HG03520 (cell line): ENCODE measurements around the gene RHBDD1.

ENCODE experiments used
- ATAC-seq: cut with Tn5 transposase; IDR thresholded peaks from one replicate; pipeline ENCODE4 v1.9.1; 2021; ENCODE audit warnings: mild to moderate bottlenecking, moderate library complexity; ENCODE audit not compliant: unreplicated experiment

Gene RHBDD1

DNA sequence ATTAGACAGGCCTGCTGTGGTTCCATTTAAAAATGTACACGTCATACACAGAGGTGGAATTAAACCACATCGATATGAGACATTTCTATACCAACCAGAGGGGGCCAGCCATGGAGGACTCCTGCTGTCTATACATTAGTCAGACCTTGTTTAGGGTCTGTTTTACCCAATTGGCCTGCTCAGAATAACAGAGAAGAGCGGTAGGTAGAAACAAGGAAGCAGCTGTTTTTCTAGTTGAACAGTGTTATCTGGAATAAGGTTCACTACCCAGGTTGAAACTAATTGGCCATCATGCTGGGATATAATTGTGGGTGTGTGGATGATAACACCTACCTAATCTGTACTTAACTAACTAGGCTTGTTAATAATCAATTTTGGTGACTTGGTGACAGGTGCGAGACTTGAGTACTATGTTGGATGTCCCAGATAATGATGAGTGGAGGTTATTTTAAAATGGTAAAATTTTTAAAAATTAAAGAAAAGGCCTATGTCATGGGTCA is 47.5 kb downstream of the RHBDD1 start:
- ATAC-seq: no peak

DNA sequence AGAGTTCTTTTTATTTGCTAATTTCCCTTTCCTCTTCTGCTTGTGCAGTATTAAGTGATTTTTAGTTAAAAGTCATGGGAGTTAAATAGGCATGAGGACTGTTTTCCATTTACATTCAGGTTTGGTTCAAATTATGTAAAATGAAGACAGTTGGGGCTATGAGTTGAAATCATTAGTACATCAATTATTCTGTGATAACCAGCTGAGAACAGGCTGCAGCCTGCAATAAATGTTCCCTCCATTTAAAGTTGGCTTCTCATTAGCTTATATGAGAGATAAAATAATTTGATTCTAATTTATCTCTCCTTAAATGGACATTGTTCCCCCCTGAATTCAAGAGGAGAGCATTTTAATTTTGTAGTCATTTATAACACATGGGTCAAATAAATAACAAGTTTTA is 48.3 kb downstream of the RHBDD1 start:
- no peak for ATAC-seq

DNA sequence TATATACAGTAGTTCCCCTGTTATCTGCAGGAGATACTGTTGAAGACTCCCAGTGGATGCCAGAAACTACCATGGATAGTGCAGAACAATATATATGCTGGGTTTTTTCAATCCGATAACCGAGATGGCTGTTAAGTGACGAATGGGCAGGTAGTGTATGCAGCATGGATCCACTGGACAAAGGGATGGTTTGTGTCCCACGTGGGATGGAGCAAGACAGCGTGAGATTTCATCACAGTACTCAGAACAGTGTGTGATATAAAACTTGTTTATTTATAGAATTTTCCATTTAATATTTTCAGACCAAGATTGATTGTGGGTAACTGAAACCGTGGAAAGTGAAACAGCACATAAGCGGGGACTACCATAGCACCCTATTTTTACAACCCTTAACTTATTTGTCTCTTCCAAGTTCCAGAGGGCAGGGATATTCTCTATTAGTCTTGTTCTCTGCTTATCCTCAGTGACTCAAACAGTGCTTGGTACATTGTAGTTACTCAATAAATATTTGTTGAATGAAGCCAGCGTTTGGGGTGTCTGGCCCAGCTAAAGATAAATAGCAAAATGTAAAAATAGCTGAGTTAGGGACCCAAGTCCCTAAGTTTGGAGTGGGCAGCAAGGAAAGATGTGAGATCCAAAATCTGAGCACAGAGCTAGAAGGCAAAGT is 50.0 kb downstream of the RHBDD1 start:
- no peak for ATAC-seq

DNA sequence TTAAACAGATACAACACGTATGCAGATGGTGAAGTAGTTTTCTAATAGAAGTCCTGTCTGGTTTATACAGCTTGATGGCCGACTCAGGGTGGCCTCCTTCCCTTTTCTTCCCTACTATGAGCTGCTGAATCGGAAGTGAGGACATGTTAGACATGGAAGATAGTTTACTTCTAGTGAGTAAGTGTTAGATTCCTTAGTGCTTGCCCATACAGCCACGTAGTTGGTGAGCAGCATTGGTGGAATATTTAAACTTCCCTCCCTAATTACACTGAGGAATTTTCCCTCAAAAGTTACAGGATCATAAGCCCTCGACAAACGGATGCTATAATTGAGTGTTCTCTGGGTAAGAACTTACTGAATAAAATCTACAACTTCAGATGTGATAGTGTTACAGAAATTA is 52.1 kb downstream of the RHBDD1 start:
- no peak for ATAC-seq

DNA sequence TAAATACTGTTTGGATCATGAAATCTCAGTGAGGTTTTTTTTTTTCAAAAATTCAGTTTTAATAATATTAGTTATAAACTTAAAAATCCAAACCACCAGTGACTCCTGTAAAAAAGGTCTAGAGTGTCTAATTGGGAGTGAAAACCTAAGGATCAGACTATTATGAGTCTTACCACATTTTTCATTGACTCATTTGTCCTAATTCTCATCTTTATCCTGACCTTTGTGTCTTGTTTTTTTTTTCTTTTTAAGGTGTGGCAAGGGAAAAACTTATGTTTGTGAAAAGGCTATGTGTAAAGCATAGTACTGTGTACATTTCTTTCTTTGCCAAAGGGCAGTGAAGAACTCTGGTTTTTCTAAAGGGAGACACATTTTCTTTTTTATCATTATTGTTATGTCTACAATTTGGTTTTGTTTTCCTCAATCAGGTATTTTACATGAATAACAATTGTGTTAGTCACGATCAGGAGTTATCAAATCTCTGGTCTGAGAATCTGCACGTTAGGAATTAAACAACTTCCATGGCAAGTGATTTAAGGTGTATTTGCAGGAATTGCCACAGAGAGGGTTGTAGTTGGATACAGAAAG is 52.6 kb downstream of the RHBDD1 start:
- ATAC-seq: no peak

DNA sequence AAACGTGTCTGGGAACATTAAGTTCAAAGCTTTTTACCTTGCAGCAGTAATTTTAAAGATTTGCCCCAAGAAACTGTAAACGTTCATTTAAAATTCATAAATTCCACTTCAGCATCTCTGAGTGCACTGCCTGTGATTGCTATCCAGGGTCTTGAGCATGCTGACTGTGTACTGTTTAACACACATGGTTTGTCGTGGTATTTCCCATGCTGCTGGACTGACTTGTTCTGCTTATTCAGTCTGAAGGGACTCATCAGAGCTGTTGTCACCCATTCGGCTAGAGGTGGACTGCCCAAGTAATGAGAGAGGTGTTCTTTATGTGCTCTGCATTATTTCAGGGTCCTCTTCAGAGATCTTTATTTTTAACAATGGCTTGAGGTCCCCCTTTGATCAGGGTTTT is 53.1 kb downstream of the RHBDD1 start:
- ATAC-seq: no peak

DNA sequence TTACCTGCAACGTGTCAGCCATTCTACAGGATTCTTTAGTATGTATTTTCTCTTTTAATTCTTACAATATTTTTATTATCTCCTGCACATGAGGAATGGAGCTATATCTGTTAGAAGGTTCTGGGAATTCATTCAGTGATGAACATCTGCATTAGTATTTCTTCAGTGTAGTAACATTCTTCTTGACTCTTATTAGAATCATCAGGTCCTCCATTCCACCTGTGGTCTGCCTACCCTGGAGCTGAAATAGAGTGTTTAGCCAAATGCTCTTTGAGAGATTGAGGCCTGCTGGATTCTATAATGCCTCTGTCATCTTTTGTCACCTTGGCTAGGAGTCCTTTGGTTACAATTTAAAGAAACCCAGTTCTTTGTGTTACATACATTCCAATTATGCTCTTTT is 54.4 kb downstream of the RHBDD1 start:
- ATAC-seq: no peak

DNA sequence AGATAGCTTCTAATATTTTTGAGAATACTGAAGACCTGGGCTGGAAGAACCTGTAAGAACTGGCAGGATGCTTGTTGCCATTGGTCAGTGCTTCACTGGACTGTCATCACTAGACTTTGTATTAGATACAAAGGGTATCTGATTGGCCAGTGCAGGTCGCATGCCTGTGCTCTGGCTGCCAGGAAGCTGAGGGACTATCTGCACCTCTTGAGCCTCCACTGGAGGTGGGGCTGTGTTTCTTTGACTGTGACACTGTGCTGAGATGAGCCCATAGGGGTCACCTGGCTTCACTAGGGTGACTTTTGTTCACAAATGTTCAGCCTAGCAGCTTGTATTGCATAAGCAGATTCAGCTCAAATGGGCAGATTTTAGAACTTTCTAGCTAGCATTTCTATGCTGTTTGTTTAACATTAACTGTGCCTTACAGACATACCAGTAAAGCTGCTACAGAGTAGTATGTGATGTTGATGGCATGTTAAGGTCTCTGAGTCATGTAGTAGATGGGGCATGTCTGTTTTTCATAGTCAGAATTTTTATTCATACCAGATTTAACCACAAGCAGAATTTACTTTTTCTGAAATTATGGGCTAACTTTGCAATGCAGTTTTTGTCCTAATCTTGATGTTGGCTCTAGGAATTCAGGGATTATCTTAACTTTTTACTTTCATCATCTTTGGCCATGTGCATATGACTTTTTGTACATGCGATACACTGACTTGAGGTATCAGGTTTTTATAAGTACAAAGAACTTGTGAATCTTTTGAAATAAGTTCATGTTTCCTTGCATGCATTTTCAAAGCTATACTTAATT is 56.1 kb downstream of the RHBDD1 start:
- no peak for ATAC-seq

DNA sequence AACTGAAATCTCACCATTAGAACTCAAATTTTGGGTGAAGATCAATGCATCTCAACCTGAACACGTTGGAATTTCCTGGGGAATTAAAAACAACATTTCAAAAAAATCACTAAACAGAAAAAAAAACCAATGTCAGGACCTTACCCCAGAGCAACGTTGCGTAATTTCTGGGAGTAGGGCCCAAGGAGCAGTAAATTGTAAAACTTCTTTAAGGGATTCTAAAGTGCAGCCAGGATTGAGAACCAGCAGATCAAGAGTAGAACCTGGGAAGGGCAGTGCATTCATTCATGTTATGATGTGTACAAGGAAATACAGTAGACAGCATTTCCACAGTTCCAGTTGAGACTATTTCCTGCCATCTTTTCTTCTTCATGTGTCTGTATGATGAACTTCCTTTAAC is 56.9 kb downstream of the RHBDD1 start:
- no peak for ATAC-seq

DNA sequence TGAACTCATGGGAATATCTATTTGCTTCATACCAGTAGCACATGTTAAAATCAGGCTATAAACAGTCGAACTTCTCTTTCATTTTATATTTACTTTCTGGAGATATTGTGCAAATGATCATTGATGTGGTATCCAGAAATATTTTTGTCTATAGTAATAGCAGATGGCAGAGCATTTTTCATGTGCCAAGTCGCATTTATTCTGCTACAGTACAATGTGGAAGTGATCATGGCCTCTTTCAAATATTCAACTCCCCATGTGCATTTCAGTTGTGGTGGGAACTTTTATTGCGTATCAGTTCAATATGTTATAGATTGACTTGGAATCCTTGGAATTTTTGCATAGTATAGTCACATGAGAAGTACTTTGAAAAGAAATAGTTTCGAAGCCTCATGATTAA is 57.4 kb downstream of the RHBDD1 start:
- no peak for ATAC-seq

DNA sequence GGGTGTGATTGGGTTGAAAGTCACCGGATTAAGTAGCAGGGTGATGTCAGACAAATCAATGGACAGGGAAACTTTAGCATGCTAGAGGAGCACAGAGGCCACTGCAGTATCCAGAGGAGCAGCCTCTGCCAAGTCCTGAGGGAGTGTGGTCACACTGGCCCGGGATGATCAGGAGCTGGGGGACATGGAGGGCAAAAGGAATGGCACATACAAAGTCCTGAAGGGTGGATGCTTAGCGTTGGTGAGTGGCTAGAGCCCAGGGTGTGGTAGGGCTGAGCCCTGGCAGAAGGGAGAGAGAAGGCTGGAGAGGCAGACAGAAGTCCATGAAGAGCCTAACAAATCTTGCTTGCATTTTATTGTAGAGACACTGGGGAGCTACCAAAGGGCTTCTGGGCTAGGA is 58.9 kb downstream of the RHBDD1 start:
- no peak for ATAC-seq

DNA sequence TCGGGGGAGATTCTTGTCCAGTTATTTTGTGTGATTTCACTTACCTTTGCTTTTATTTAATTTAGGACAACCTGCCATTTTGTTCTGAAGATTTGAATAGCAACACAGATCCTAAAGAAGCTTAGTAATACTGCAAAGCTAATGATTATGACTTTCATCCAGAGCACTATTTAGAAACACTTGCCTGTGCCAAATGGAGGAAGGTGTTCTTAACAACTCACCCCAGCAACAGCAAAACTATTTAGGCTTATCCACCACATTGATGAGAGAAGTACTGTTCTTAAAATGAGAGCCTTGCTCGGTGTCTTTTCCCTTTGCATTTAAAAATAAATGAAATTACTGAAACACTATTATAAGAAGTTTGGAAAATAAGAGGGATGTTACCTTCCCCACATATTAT is 59.7 kb downstream of the RHBDD1 start:
- ATAC-seq: no peak

DNA sequence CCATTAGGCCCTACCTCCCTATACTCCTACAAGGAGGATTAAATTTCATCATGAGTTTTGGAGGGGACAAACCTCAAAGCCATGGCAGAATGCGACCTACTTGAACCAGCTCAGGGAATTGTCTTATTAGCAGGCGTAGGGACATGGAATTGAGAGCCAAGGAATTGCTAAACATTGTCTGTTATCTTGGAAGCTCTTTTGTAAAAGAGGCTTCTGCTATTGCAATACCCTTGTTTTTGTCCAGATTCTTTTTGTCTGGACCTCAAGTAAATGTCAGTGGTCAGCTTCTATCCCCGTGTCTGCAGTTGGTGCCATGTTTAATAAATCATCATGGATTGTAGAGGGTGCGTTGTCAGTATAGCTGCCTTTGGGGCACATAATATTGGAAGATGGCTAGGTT is 62.3 kb downstream of the RHBDD1 start:
- no peak for ATAC-seq

DNA sequence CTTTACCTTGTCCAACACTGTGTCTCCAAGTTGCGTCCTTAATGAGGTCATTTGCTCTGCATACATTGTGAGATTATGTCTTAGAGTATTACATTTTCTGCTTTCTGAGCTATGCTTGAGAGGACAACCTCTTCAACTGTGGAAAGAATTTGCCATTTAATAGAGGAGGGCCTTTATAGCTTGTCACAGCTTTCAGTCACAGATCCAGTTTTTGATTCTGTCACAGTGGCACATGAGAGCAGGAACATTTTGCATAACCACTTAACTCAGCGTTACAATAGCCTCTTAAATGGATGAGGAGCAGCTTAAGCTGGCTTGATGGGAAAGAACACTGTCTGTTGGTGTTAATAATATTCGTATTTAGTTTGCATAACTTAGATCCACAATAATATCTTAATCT is 63.0 kb downstream of the RHBDD1 start:
- ATAC-seq: no peak

DNA sequence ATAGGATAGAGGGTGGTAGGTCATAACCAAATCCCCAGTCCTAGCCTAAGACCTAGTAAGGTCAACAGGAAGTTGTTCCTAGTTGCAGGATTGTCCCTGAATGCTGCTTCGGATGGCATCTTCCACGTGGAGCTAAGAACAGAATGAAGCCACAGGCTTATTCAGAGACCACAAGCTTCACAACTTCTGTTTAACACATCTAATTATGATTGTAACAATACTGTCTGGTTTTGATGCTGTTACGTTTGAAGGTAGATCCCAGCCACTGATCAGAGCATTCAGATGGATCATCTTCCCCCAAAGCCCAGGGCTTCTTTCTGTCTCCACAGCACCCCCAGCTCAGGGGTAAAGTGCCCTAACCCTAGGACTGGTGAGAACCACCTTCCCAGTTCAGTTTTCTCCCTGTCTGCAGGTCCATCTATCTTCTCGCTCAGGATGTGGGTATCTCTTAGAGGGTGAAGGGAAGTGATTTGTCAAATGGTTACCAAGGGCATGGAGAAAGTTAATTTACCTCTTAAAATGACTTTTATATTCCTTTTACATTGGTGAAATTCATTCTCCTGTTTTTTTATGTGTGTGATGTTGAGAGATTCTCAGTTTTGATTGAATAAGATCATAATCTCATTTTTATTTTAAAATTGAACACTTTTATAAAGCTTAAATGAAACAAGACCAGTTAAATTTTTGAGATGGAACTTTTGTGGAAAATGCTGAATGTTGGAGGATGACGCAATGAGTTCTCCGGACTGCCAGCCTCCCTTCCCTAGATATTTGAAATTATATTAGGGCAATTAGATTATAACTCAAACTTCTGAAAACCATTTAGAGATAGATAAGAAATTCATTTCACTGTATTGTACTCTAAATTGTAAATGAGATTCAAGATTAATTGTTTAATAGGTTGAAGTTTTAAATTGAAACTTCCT is 66.5 kb downstream of the RHBDD1 start:
- no peak for ATAC-seq

DNA sequence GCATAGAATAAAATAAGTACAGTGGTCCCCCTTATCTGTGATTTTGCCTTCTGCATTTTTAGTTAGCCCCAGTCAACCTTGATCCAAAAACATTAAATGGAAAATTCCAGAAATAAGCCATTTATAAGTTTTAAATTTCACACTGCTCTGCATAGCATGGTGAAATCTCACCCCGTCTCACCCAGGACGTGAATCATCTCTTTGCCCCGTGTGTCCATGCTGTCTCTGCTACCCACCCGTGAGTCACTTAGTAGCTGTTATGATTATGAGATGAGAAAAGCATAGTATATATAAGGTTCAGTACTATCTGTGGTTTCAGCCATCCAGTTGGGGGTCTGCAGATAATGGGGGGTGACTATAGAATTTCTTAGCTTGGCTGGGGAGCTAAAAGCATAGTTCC is 67.3 kb downstream of the RHBDD1 start:
- no peak for ATAC-seq

DNA sequence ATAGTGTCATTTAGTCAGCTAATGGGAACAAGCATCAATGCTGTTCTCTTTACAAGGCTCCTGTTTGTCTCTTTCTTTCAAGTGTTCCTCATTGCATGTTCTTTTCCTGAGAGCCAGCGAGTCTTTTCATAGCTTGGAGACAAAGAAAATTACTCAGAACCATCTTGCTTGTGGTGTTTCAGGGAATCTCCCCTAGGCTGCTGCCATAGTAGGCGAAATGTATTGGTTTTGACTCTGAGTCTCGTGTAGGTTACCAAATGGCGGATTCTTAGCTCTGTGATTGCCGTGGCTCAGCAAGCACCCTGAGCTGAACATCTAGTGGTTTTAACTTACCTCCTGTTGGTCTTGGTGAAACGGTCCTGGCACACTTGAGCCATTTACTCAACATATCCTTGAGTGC is 68.7 kb downstream of the RHBDD1 start:
- peak; percentile 52 for ATAC-seq

DNA sequence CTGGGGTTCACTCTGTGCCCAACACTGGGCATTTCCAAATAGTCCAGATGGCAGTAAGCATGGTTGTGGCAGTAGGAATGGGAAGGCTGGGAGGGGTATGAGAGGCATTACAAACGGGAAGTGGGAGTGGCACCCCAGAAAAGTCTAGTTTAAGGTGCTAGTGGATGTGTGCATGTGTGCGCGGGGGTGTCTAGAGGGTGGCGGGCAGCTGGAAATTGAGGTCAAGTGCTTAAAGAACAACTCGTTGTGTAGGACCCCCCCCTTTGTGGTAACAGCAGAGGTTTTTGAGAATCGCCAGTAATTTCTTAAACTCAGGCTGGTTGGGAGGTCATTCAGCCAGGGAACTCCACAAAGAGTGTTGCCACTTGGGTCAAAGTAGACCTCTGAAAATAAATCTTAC is 69.9 kb downstream of the RHBDD1 start:
- peak; percentile 11 for ATAC-seq

DNA sequence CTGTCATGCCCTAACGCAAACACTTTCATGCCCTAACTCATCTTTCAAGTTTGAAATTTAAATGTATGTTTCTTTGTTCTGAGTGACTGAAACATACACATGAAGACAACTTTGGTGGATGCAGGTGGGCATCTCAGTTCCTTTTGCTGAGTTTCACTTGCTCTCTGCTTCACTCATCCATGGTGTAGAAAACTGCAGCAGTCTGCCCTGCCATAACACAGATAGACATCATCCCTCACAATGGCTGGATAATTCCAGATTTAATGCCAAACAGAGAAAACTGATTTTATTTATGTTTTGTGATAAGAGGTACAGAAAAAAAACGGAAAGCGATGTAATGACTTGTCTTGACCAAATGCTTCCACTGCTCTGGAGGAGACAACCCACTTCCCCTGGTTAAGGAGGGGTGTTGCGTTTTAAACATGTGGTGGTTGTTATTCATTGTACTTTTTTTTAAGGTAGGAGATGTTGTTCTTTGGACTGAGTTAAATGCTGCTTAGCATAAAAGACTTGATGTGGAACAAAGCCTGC is 70.4 kb downstream of the RHBDD1 start:
- ATAC-seq: peak; percentile 91

DNA sequence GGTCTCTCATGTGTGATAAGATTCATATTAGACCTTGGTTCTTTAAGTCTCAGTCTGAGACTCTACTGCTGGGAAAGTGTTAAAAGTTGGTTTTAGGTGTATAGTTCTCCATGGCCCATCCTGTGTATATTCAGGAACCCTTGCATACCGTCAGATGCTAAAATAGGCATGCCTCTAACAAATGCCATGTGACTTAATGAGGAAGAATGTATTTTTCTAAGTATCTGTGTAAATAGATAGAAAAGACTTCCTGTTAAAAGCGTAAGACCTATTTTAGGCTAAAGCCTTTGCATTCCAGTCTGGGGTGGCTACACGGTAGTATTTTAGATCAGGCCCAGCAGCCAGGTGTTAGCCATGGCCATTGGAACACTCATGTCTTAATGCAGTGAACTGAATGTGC is 73.3 kb downstream of the RHBDD1 start:
- ATAC-seq: no peak

DNA sequence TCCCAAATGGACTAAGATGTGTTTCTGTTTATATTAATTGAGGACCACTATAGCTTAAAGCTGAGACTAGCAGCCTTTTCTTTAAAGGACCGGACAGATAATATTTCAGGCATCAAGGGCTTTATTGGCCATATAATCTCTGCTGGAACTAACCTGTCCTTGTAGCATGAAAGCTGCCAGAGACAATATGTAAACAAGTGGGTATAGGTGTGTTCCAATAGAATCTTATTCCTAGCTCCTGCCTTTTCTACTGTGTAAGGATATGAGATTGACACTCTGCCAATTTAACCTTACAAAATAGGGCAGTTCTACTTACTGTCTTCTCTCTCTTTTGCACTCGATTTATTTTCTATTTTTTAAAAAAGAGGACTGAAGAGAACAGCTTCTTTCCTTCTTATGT is 74.0 kb downstream of the RHBDD1 start:
- ATAC-seq: no peak
